Endodermal cell (in vitro differentiated cells): Measurements from ENCODE around the gene FAM222B. TPM values are rescaled to one million over a fixed set of nuclear protein-coding genes. Genes with fewer than 3 reads are reported as not detected.

ENCODE experiments used
- DNase-seq: peaks from one replicate; pipeline ENCODE4 v3.0.0-alpha.2; 2017
- H3K27ac ChIP-seq: 2 replicates; pipeline ENCODE4 v1.5.1; 2013; ENCODE audit warnings: mild to moderate bottlenecking, low read depth, low read length, moderate library complexity
- H3K27me3 ChIP-seq: 2 replicates; pipeline ENCODE4 v1.6.1; 2013; ENCODE audit warnings: mild to moderate bottlenecking, low read length, moderate library complexity; ENCODE audit not compliant: insufficient read depth, control insufficient read depth, poor library complexity, severe bottlenecking
- H3K36me3 ChIP-seq: 2 replicates; pipeline ENCODE4 v1.7.0; 2013; ENCODE audit warnings: mild to moderate bottlenecking, low read length, moderate library complexity; ENCODE audit not compliant: control insufficient read depth, insufficient read depth
- H3K4me1 ChIP-seq: one replicate; pipeline ENCODE4 v1.7.0; 2013; ENCODE audit warnings: low read length; ENCODE audit not compliant: control insufficient read depth, insufficient read depth
- H3K4me3 ChIP-seq: 2 replicates; pipeline ENCODE4 v1.5.1; 2013; ENCODE audit warnings: mild to moderate bottlenecking, low read length, moderate library complexity
- H3K9ac ChIP-seq: 2 replicates; pipeline ENCODE4 v1.6.1; 2013; ENCODE audit warnings: mild to moderate bottlenecking, low read length, moderate library complexity; ENCODE audit not compliant: poor library complexity, severe bottlenecking; ENCODE audit errors: extremely low read depth
- H3K9me3 ChIP-seq: 2 replicates; pipeline ENCODE4 v1.6.1; 2013; ENCODE audit warnings: mild to moderate bottlenecking, low read length, moderate library complexity; ENCODE audit not compliant: control insufficient read depth
- H3K27ac Mint-ChIP-seq: 2 replicates; pipeline ENCODE4 v1.8.0; 2020; ENCODE audit warnings: mixed read lengths
- H3K27me3 Mint-ChIP-seq: 2 replicates; pipeline ENCODE4 v1.8.0; 2021; ENCODE audit warnings: mild to moderate bottlenecking, mixed read lengths; ENCODE audit not compliant: insufficient read depth
- H3K36me3 Mint-ChIP-seq: 2 replicates; pipeline ENCODE4 v1.8.0; 2020; ENCODE audit warnings: low read depth, mixed read lengths
- H3K4me1 Mint-ChIP-seq: 2 replicates; pipeline ENCODE4 v1.8.0; 2020; ENCODE audit warnings: mixed read lengths
- H3K4me3 Mint-ChIP-seq: 2 replicates; pipeline ENCODE4 v1.8.0; 2020; ENCODE audit warnings: mild to moderate bottlenecking, moderate library complexity, mixed read lengths
- H3K9me3 Mint-ChIP-seq: 2 replicates; pipeline ENCODE4 v1.8.0; 2020; ENCODE audit warnings: mild to moderate bottlenecking, mixed read lengths
- WGBS, 2 experiments: methylation state at CpG; one replicate each; pipeline versions ENCODE4 v1.1.5 to v1.1.7; 2013; ENCODE audit warnings: missing lambda C conversion rate in 2 of 2, mixed read lengths in 1 of 2; ENCODE audit not compliant: insufficient coverage in 1 of 2, insufficient read length in 1 of 2; 5-methylcytosine and 5-hydroxymethylcytosine counted together
- total RNA-seq, 2 donors: library from RNA; stranded (reverse); fragmentation: NEBNext Ultra II Directional in 1 of 2; extraction: Animal tissue kit (Norgen Biotek cat#: 25700) in 1 of 2; gene quantifications; 2 replicates in 1 of 2; 3 replicates in 1 of 2; pipeline ENCODE4 v1.2.1, GENCODE V29; 2021
- TF ChIP-seq, protein P1 (sequence below): fragments of 200-600 bp; sonication (generic); conservative IDR thresholded peaks from 2 replicates; pipeline ENCODE4 v1.5.0; 2021; ENCODE audit warnings: antibody characterized with exemption, mild to moderate bottlenecking

The FAM222B gene
- total RNA-seq, 2 donors from 2014 or later: 59.2 to 75.7 TPM

DNA sequence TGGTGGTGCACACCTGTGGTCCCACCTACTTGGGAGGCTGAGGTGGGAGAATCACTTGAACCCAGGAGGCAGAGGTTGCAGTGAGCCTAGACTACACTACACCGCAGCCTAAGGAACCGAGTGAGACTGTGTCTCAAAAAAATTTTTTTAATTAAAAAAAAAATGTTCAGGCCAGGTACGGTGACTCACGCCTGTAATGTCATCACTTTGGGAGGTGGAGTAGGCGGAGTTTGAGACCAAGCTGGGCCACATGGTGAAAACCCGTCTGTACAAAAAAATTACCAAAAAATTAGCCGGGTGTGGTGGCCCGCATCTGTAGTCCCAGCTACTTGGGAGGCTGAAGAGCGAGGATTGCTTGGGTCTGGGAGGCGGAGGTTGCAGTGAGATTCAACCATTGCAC is 3.6 kb upstream of the FAM222B start:
- H3K27ac Mint-ChIP-seq: no peak overlapping the region
- no peaks in the 10 kb centered on the region for H3K9me3 Mint-ChIP-seq
- TF ChIP-seq, protein P1, sequence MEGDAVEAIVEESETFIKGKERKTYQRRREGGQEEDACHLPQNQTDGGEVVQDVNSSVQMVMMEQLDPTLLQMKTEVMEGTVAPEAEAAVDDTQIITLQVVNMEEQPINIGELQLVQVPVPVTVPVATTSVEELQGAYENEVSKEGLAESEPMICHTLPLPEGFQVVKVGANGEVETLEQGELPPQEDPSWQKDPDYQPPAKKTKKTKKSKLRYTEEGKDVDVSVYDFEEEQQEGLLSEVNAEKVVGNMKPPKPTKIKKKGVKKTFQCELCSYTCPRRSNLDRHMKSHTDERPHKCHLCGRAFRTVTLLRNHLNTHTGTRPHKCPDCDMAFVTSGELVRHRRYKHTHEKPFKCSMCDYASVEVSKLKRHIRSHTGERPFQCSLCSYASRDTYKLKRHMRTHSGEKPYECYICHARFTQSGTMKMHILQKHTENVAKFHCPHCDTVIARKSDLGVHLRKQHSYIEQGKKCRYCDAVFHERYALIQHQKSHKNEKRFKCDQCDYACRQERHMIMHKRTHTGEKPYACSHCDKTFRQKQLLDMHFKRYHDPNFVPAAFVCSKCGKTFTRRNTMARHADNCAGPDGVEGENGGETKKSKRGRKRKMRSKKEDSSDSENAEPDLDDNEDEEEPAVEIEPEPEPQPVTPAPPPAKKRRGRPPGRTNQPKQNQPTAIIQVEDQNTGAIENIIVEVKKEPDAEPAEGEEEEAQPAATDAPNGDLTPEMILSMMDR: no peak
- Histone ChIP-seq H3K4me3 (no peak overlapping the region), H3K27me3 (no peaks in the 10 kb centered on the region), H3K9me3 (no peaks in the 10 kb centered on the region), H3K4me1 (no peaks in the 10 kb centered on the region), H3K27ac (no peak overlapping the region), H3K9ac (no peak overlapping the region), H3K36me3 (no peaks in the 10 kb centered on the region)
- no peaks in the 10 kb centered on the region for H3K36me3 Mint-ChIP-seq
- H3K27me3 Mint-ChIP-seq: no peaks in the 10 kb centered on the region
- peaks cover 8% of the 10 kb centered on the region for H3K4me1 Mint-ChIP-seq
- no peak overlapping the region for H3K4me3 Mint-ChIP-seq
- 97 to 98% methylated on average over 6 to 10 of the region's 10 CpGs for WGBS, 2 experiments
- no peak for DNase-seq

DNA sequence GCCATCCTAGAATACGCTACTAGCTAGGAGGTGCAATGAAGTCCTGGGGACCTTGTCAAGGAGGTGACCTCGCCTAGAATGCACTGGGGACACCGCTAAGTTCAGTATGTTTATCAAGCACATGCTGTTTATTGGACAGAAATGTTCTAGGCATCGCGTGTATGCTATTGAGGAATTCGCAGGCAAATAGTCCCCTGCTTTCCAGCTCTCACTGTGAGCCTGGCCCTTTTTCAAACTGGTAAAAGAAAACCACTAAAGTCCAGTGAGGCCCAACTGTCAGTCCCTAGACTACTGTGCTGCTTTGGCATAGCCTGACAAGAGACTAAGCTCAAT is 1.2 kb upstream of the FAM222B start:
- Mint-ChIP-seq H3K27ac (no peak overlapping the region), H3K4me1 (peaks cover 8% of the 10 kb centered on the region), H3K9me3 (no peaks in the 10 kb centered on the region), H3K36me3 (peaks cover 6% of the 10 kb centered on the region), H3K27me3 (no peaks in the 10 kb centered on the region), H3K4me3 (peak overlapping the region; percentile 100)
- DNase-seq: no peak
- no peaks in the 10 kb centered on the region for H3K27me3 ChIP-seq
- TF ChIP-seq, protein P1: no peak
- no peaks in the 10 kb centered on the region for H3K4me1 ChIP-seq
- no peak overlapping the region for H3K9ac ChIP-seq
- peaks cover 4% of the 10 kb centered on the region for H3K36me3 ChIP-seq
- H3K4me3 ChIP-seq: no peak overlapping the region
- WGBS, 2 experiments: 90 to 92% methylated on average over 6 of the region's 6 CpGs
- no peak overlapping the region for H3K27ac ChIP-seq
- H3K9me3 ChIP-seq: no peaks in the 10 kb centered on the region

DNA sequence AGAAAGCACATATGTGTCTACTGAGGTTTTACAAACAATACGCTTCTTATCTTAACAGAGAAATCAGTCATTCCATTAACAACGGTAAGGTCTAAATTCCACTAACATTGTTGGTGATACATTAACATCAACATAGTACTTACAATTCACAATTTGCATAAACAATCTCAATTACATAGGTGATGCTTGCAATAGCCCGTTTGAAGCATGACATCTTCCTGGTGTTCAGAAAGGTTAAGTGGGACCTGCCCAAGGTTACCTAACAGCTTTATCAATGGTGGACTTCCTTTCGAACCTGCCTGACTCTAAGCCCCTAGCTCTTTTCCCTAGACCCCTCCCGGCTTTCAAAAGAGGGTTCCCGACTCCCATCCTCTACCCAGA is 699 bp downstream of the FAM222B start:
- Mint-ChIP-seq H3K27me3 (no peaks in the 10 kb centered on the region), H3K9me3 (peaks cover 2% of the 10 kb centered on the region), H3K4me1 (peaks cover 8% of the 10 kb centered on the region), H3K27ac (peak overlapping the region; percentile 97), H3K36me3 (peaks cover 6% of the 10 kb centered on the region), H3K4me3 (peak overlapping the region; percentile 100)
- H3K4me1 ChIP-seq: no peaks in the 10 kb centered on the region
- H3K9ac ChIP-seq: peak overlapping the region; percentile 52
- peaks cover 4% of the 10 kb centered on the region for H3K36me3 ChIP-seq
- 19 to 21% methylated on average over 5 to 6 of the region's 6 CpGs for WGBS, 2 experiments
- TF ChIP-seq, protein P1: no peak
- H3K27me3 ChIP-seq: no peaks in the 10 kb centered on the region
- no peak for DNase-seq
- H3K27ac ChIP-seq: no peak overlapping the region
- H3K9me3 ChIP-seq: no peaks in the 10 kb centered on the region
- peak overlapping the region; percentile 88 for H3K4me3 ChIP-seq
